Choroid plexus epithelial cell (primary cell): ENCODE data around the gene DUSP28.

Source experiments
- DNase-seq: peaks from one replicate; pipeline ENCODE4 v3.0.0-alpha.2; 2010; ENCODE audit warnings: low read depth
- H3K4me3 ChIP-seq: 2 replicates; pipeline ENCODE4 v1.5.1; 2011; ENCODE audit warnings: low read depth, mild to moderate bottlenecking, control low read depth, low read length, moderate library complexity
- TF ChIP-seq, protein P1 (sequence below): conservative IDR thresholded peaks from 2 replicates; pipeline ENCODE4 v1.5.1; 2011; ENCODE audit warnings: low read depth, mild to moderate bottlenecking, control low read depth, inconsistent platforms, low read length, moderate library complexity

DUSP28 gene

DNA sequence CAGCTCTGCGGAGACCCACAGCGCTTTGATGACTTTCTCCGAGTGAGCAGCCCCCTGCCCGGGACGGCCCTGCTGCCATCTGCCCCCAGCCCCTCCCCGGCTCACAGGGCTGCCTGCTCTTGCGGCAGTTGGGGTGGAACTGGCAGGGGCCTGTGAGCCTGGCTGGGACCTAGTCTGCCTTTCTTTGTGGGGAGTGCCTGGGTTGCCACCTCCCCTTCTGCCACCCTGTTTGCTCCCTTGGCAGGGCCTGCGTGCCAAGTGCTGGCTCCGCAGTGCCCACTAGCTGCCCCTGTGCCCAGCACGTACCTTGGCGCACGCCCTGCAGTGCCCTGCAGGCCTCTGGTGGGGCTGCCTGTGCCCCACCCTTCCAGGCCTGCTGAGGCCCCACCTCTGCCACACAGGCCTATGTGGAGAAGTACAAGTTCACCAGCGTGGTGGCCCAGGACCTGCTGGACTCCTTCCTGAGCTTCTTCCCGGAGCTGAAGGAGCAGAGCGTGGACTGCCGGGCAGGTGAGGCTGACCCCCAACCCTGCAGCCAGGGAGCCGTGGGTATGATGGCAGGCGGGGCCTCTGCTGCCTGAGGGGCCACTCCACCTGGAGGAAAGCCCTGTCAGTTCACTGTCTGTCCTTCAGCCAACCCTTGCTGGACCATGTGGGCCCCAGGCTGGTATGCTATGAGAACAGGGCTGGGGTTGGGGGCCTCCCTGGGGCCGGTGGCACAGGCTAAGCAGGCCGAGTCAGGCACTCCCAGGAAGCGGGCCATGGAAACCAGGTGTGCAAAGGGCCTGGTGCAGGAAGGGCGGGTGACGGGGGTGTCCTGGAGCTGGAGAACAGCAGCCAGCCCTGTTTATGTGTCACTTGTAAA lies 15.2 kb downstream of the DUSP28 start:
- no peak overlapping the region for H3K4me3 ChIP-seq
- no peak for DNase-seq
- TF ChIP-seq, protein P1, sequence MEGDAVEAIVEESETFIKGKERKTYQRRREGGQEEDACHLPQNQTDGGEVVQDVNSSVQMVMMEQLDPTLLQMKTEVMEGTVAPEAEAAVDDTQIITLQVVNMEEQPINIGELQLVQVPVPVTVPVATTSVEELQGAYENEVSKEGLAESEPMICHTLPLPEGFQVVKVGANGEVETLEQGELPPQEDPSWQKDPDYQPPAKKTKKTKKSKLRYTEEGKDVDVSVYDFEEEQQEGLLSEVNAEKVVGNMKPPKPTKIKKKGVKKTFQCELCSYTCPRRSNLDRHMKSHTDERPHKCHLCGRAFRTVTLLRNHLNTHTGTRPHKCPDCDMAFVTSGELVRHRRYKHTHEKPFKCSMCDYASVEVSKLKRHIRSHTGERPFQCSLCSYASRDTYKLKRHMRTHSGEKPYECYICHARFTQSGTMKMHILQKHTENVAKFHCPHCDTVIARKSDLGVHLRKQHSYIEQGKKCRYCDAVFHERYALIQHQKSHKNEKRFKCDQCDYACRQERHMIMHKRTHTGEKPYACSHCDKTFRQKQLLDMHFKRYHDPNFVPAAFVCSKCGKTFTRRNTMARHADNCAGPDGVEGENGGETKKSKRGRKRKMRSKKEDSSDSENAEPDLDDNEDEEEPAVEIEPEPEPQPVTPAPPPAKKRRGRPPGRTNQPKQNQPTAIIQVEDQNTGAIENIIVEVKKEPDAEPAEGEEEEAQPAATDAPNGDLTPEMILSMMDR, result no peak

DNA sequence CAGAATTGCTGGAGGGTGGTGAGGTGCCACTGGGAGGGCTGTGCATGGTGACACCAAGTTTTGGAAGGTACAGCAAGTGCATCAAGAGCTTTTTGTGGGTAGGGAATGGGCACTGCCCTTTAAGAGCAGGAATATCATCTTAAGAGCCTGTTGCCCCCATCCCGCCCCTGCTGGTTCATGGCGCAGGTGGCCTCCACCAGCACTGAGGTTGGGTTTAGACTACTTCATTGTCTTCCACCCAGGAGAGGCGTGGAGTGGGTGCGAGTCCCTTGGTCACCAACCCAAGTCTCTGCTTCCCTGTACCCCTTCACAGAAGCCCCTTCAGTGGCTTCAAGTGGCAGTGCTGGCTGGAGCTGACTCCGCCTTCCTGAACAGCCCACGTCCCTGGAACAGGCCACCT lies 15.9 kb downstream of the DUSP28 start:
- no peak for DNase-seq
- TF ChIP-seq, protein P1, result no peak
- no peak overlapping the region for H3K4me3 ChIP-seq

- DNase-seq, result no peak
- TF ChIP-seq, protein P1, result no peak
- no peak overlapping the region for H3K4me3 ChIP-seq
These were observed 16.5 kb downstream of the DUSP28 start for GRCh38 chr2:240576436-240577205.

GRCh38 chr2:240577281-240578109 lies 17.3 kb downstream of the DUSP28 start:
- TF ChIP-seq, protein P1, result no peak
- DNase-seq, result no peak
- no peak overlapping the region for H3K4me3 ChIP-seq

- TF ChIP-seq, protein P1, result no peak
- H3K4me3 ChIP-seq, result no peak overlapping the region
- no peak for DNase-seq
These were observed 17.9 kb downstream of the DUSP28 start for GRCh38 chr2:240578110-240578450.

DNA sequence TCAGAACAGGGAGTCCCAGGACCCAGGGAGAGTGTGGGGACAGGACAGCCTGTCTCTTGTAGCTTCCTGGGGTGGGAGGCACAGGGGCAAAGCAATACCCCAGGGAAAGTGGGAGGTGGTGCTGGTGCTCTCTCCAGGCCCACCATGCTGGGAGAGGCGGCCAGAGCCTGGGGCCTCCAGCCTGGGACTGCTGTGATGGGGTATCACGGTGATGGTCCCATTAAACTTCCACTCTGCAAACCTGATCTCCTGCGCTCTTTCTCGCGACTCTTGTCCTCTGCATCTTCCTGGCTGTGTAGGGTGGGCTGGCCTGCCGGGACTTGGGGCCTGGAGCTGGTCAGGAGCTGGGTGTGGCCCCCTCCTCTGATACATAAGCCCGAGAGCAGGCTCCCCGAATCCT lies 18.3 kb downstream of the DUSP28 start:
- DNase-seq, result no peak
- H3K4me3 ChIP-seq, result no peak overlapping the region
- TF ChIP-seq, protein P1, result no peak
